PC-3 (cell line): ENCODE measurements around the gene PTDSS2. TPM values are rescaled to one million over a fixed set of nuclear protein-coding genes. Genes with fewer than 3 reads are reported as not detected.

Experiments used
- ATAC-seq: fragments of 200-7000 bp; cut with Tn5 transposase; 2 replicates; pipeline ENCODE4 v1.9.1; 2020; ENCODE audit warnings: mild to moderate bottlenecking, moderate library complexity
- BruUV-seq: library from RNA; stranded (reverse); fragments of 400-500 nt; replicated peaks from 2 replicates; lab custom pipeline; 2021; lab: Mats Ljungman, UMichigan
- CTCF ChIA-PET: fragments of 300-600 bp; sonication (Branson Sonifier 250); formaldehyde crosslinking; loops from one replicate; lab custom pipeline; 2022; ENCODE audit warnings: antibody characterized with exemption; lab: Charles Lee
- POLR2A ChIA-PET: fragments of 300-600 bp; sonication (Branson Sonifier 250); formaldehyde crosslinking; loops from one replicate; lab custom pipeline; 2022; ENCODE audit warnings: antibody characterized with exemption; ENCODE audit not compliant: unreplicated experiment; lab: Charles Lee
- DNase-seq: peaks from one replicate; pipeline ENCODE4 v3.0.0-alpha.2; 2015
- H2AFZ ChIP-seq: fragments of 300-600 bp; sonication (generic); 2 replicates; pipeline ENCODE4 v1.6.0; 2016; ENCODE audit warnings: antibody characterized with exemption, low read length
- H3F3A ChIP-seq: fragments of 300-600 bp; sonication (generic); one replicate; pipeline ENCODE4 v1.6.0; 2017; ENCODE audit warnings: antibody characterized with exemption, low read length, control low read depth, mild to moderate bottlenecking; ENCODE audit not compliant: unreplicated experiment
- H3K27ac ChIP-seq: fragments of 300-600 bp; sonication (generic); 2 replicates; pipeline ENCODE4 v1.5.1; 2016; ENCODE audit warnings: mild to moderate bottlenecking, low read length
- H3K27me3 ChIP-seq: fragments of 300-600 bp; sonication (generic); 2 replicates; pipeline ENCODE4 v1.6.1; 2016; ENCODE audit warnings: low read length, mixed read lengths
- H3K36me3 ChIP-seq: fragments of 300-600 bp; sonication (generic); 2 replicates; pipeline ENCODE4 v1.6.1; 2016; ENCODE audit warnings: low read depth, mixed run types, low read length, mixed read lengths
- H3K4me1 ChIP-seq: fragments of 300-600 bp; sonication (generic); 2 replicates; pipeline ENCODE4 v1.5.1; 2016; ENCODE audit warnings: low read length; ENCODE audit not compliant: insufficient read depth
- H3K4me2 ChIP-seq: fragments of 300-600 bp; sonication (generic); 2 replicates; pipeline ENCODE4 v1.6.0; 2016; ENCODE audit warnings: low read length
- H3K4me3 ChIP-seq: fragments of 300-600 bp; sonication (generic); 2 replicates; pipeline ENCODE4 v1.5.1; 2016; ENCODE audit warnings: mild to moderate bottlenecking, low read length, mixed read lengths
- H3K79me2 ChIP-seq: fragments of 300-600 bp; sonication (generic); 2 replicates; pipeline ENCODE4 v1.6.1; 2017; ENCODE audit warnings: low read length, mixed read lengths
- H3K9ac ChIP-seq: fragments of 300-600 bp; sonication (generic); 2 replicates; pipeline ENCODE4 v1.6.0; 2016; ENCODE audit warnings: mild to moderate bottlenecking, low read length
- H3K9me2 ChIP-seq: fragments of 300-600 bp; sonication (generic); replicated peaks from 2 replicates; pipeline ENCODE4 v1.6.1; 2016; ENCODE audit warnings: mixed run types, low read length, mixed read lengths
- H3K9me3 ChIP-seq: fragments of 300-600 bp; sonication (generic); 2 replicates; pipeline ENCODE4 v1.6.1; 2016; ENCODE audit warnings: low read length, mixed read lengths
- H4K20me1 ChIP-seq: fragments of 300-600 bp; sonication (generic); 2 replicates; pipeline ENCODE4 v1.6.1; 2016; ENCODE audit warnings: low read length, mixed read lengths
- EZH2 ChIP-seq: fragments of 300-600 bp; sonication (generic); IDR thresholded peaks from one replicate; pipeline ENCODE4 v1.6.1; 2017; ENCODE audit warnings: antibody characterized with exemption, mild to moderate bottlenecking, low read length; ENCODE audit not compliant: unreplicated experiment
- EZH2phosphoT487 ChIP-seq: fragments of 300-600 bp; sonication (generic); IDR thresholded peaks from 2 replicates; pipeline ENCODE4 v1.6.1; 2018; ENCODE audit warnings: mild to moderate bottlenecking, antibody characterized with exemption, low read length, borderline replicate concordance
- intact Hi-C: fragments of 100-400 bp; cut with micrococcal nuclease; formaldehyde crosslinking; loops from 2 replicates; pipeline ENCODE4 v1.9.0; 2023
- total RNA-seq: library from RNA; depleted of rRNA; stranded (reverse); fragments of >200 nt; gene quantifications from 2 replicates; pipeline ENCODE4 v1.2.3, GENCODE V29; 2014
- TF ChIP-seq, protein P1 (sequence below): fragments of 300-600 bp; sonication (generic); conservative IDR thresholded peaks from 2 replicates; pipeline ENCODE4 v1.5.1; 2017; ENCODE audit warnings: antibody characterized with exemption, low read depth, mild to moderate bottlenecking, low read length

The PTDSS2 gene
- total RNA-seq, 1 experiment from 2014 or later = 53.0 TPM

DNA sequence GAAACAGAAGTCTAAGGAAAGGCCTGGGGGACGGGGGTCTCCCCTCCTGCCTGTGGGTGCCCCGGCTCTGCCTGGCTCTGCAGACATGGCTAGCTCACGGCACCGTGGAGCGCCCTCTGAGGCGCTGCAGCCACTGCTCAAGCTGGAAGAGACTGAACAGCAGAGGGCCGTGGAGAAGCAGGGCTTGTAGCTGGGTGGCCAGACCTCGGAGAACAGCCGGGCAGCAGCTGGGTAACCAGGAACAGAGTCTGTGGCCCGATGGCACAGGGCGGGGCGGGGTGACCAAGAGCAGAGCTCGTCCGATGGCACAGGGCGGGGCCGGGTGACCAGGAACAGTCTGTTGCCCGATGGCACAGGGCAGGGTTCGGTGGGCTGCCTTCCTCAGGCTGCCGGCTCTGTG, 38.9 kb downstream of the PTDSS2 start:
- H3F3A ChIP-seq = no peaks in the 10 kb centered on the region
- CTCF ChIA-PET = no interaction called here
- TF ChIP-seq, protein P1, sequence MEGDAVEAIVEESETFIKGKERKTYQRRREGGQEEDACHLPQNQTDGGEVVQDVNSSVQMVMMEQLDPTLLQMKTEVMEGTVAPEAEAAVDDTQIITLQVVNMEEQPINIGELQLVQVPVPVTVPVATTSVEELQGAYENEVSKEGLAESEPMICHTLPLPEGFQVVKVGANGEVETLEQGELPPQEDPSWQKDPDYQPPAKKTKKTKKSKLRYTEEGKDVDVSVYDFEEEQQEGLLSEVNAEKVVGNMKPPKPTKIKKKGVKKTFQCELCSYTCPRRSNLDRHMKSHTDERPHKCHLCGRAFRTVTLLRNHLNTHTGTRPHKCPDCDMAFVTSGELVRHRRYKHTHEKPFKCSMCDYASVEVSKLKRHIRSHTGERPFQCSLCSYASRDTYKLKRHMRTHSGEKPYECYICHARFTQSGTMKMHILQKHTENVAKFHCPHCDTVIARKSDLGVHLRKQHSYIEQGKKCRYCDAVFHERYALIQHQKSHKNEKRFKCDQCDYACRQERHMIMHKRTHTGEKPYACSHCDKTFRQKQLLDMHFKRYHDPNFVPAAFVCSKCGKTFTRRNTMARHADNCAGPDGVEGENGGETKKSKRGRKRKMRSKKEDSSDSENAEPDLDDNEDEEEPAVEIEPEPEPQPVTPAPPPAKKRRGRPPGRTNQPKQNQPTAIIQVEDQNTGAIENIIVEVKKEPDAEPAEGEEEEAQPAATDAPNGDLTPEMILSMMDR = no peak
- TF ChIP-seq EZH2 = no peak
- TF ChIP-seq EZH2phosphoT487 = no peak
- no peak for ATAC-seq
- no peaks in the 10 kb centered on the region for H3K79me2 ChIP-seq
- no peaks in the 10 kb centered on the region for H3K4me1 ChIP-seq
- no peak overlapping the region for H3K4me2 ChIP-seq
- no peak overlapping the region for H3K27ac ChIP-seq
- no peak for DNase-seq
- H2AFZ ChIP-seq = no peak overlapping the region
- intact Hi-C loops = no loop called here
- H3K9me3 ChIP-seq = no peaks in the 10 kb centered on the region
- no peaks in the 10 kb centered on the region for H3K9me2 ChIP-seq
- no TSS peak for BruUV-seq
- no peak overlapping the region for H3K4me3 ChIP-seq
- H4K20me1 ChIP-seq = no peaks in the 10 kb centered on the region
- no peaks in the 10 kb centered on the region for H3K36me3 ChIP-seq
- POLR2A ChIA-PET = no interaction called here
- H3K27me3 ChIP-seq = no peaks in the 10 kb centered on the region
- no peak overlapping the region for H3K9ac ChIP-seq

DNA sequence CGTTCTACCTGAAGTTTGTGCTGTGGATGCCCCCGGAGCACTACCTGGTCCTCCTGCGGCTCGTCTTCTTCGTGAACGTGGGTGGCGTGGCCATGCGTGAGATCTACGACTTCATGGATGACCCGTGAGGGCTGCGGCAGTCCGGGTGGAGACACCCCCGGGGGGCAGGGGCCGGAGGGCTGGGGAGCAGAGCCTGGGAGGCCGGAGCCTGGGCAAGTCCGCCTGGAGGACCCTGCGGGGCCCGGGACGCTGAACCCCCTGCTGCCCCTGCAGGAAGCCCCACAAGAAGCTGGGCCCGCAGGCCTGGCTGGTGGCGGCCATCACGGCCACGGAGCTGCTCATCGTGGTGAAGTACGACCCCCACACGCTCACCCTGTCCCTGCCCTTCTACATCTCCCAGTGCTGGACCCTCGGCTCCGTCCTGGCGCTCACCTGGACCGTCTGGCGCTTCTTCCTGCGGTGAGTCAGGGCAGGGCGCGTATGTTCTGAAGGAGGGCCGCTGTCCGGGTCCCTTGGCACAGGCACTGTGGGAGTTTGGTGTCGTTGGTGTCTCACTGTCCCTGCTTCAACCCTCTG, 39.6 kb downstream of the PTDSS2 start:
- Histone ChIP-seq H3K9me3 (no peaks in the 10 kb centered on the region), H3K9me2 (no peaks in the 10 kb centered on the region), H3F3A (no peaks in the 10 kb centered on the region), H3K79me2 (no peaks in the 10 kb centered on the region), H3K27ac (no peak overlapping the region), H3K4me1 (no peaks in the 10 kb centered on the region), H2AFZ (no peak overlapping the region), H3K4me2 (no peak overlapping the region), H4K20me1 (no peaks in the 10 kb centered on the region), H3K36me3 (no peaks in the 10 kb centered on the region), H3K27me3 (no peaks in the 10 kb centered on the region), H3K4me3 (no peak overlapping the region), H3K9ac (no peak overlapping the region)
- TF ChIP-seq EZH2phosphoT487 (no peak), EZH2 (no peak)
- TF ChIP-seq, protein P1 = no peak
- POLR2A ChIA-PET = no interaction called here
- DNase-seq = no peak
- CTCF ChIA-PET = no interaction called here
- ATAC-seq = no peak
- no TSS peak for BruUV-seq
- intact Hi-C loops = no loop called here

DNA sequence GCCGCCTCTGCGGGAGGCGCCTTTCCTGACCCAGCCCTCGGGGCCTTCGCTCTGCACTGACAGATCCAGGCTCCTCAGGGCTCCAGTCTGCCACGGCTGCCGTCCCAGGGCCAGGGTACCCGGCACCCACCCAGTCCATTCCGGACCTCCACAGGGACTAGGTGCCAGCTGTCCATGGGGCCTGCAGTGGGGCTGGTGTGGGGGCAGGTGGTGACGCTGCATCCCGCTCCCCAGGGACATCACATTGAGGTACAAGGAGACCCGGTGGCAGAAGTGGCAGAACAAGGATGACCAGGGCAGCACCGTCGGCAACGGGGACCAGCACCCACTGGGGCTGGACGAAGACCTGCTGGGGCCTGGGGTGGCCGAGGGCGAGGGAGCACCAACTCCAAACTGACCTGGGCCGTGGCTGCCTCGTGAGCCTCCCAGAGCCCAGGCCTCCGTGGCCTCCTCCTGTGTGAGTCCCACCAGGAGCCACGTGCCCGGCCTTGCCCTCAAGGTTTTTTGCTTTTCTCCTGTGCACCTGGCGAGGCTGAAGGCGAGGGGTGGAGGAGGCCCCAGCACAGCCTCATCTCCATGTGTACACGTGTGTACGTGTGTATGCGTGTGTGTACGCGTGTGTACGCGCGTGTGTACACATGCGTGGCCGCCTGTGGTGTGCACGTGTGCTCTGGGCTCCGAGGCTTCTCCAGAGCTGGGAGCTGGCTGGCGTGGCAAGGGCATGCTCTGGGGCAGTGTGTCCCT, 40.3 kb downstream of the PTDSS2 start:
- BruUV-seq = TSS peak; percentile 35
- ATAC-seq (no peak), DNase-seq (no peak)
- ChIA-PET POLR2A (no interaction called here), CTCF (no interaction called here)
- Histone ChIP-seq H3K9me3 (no peaks in the 10 kb centered on the region), H3F3A (no peaks in the 10 kb centered on the region), H3K9ac (no peak overlapping the region), H2AFZ (no peak overlapping the region), H3K36me3 (no peaks in the 10 kb centered on the region), H3K27ac (no peak overlapping the region), H3K27me3 (no peaks in the 10 kb centered on the region), H3K4me1 (no peaks in the 10 kb centered on the region), H4K20me1 (no peaks in the 10 kb centered on the region), H3K4me2 (no peak overlapping the region), H3K4me3 (no peak overlapping the region), H3K9me2 (no peaks in the 10 kb centered on the region), H3K79me2 (no peaks in the 10 kb centered on the region)
- intact Hi-C loops = no loop called here
- TF ChIP-seq, protein P1 = no peak
- TF ChIP-seq EZH2 (no peak), EZH2phosphoT487 (no peak)
